NB4 (cell line): ENCODE results near the gene METTL25B.

Experiments
- DNase-seq: peaks from one replicate; pipeline ENCODE4 v3.0.0; 2010; ENCODE audit warnings: low read depth
- H3K4me3 ChIP-seq: one replicate; pipeline ENCODE4 v1.5.1; 2011; ENCODE audit warnings: mild to moderate bottlenecking, low read depth, low read length, moderate library complexity
- MAX ChIP-seq: IDR thresholded peaks from 2 replicates; pipeline ENCODE4 v1.6.1; 2011; ENCODE audit warnings: low read depth, low read length
- MYC ChIP-seq: IDR thresholded peaks from 2 replicates; pipeline ENCODE4 v1.6.1; 2011; ENCODE audit warnings: low read depth, low read length
- POLR2A ChIP-seq: IDR thresholded peaks from 2 replicates; pipeline ENCODE4 v1.6.1; 2011; ENCODE audit warnings: mild to moderate bottlenecking; ENCODE audit not compliant: insufficient read length; ENCODE audit errors: extremely low read depth
- TF ChIP-seq, protein P1 (sequence below): IDR thresholded peaks from one replicate; pipeline ENCODE4 v1.5.1; 2012; ENCODE audit warnings: low read depth, low read length

Gene METTL25B

GRCh38 chr1:156708218-156708661 lies 20.0 kb upstream of the METTL25B start:
- TF ChIP-seq POLR2A: no peak
- no peak for TF ChIP-seq MAX
- no peak for TF ChIP-seq MYC
- TF ChIP-seq, protein P1, sequence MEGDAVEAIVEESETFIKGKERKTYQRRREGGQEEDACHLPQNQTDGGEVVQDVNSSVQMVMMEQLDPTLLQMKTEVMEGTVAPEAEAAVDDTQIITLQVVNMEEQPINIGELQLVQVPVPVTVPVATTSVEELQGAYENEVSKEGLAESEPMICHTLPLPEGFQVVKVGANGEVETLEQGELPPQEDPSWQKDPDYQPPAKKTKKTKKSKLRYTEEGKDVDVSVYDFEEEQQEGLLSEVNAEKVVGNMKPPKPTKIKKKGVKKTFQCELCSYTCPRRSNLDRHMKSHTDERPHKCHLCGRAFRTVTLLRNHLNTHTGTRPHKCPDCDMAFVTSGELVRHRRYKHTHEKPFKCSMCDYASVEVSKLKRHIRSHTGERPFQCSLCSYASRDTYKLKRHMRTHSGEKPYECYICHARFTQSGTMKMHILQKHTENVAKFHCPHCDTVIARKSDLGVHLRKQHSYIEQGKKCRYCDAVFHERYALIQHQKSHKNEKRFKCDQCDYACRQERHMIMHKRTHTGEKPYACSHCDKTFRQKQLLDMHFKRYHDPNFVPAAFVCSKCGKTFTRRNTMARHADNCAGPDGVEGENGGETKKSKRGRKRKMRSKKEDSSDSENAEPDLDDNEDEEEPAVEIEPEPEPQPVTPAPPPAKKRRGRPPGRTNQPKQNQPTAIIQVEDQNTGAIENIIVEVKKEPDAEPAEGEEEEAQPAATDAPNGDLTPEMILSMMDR: no peak
- DNase-seq: no peak
- no peak overlapping the region for H3K4me3 ChIP-seq

DNA sequence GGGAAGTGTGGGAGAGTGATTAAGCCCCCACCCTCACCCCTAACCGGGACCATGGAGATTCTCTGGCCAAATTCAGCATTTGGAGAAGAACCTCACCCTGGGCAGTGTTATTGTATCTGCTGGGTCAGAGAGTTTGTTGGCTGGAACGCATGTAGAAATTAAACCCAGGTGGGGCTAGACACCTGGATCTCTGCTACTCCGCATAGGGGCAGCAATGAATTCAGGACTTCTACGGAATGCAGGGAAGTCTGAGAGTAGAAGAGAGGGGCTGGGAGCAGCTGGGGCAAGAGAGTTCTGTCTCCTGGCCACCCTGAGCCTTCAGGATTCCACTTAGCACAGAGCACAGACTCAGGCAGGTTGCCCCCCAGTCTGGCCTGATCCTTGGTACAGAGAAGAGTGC lies 19.2 kb upstream of the METTL25B start:
- TF ChIP-seq MYC (no peak), POLR2A (no peak), MAX (no peak)
- TF ChIP-seq, protein P1: no peak
- no peak for DNase-seq
- no peak overlapping the region for H3K4me3 ChIP-seq

GRCh38 chr1:156709757-156710489 lies 18.3 kb upstream of the METTL25B start:
- TF ChIP-seq POLR2A (no peak), MAX (no peak), MYC (no peak)
- TF ChIP-seq, protein P1: no peak
- H3K4me3 ChIP-seq: no peak overlapping the region
- no peak for DNase-seq

DNA sequence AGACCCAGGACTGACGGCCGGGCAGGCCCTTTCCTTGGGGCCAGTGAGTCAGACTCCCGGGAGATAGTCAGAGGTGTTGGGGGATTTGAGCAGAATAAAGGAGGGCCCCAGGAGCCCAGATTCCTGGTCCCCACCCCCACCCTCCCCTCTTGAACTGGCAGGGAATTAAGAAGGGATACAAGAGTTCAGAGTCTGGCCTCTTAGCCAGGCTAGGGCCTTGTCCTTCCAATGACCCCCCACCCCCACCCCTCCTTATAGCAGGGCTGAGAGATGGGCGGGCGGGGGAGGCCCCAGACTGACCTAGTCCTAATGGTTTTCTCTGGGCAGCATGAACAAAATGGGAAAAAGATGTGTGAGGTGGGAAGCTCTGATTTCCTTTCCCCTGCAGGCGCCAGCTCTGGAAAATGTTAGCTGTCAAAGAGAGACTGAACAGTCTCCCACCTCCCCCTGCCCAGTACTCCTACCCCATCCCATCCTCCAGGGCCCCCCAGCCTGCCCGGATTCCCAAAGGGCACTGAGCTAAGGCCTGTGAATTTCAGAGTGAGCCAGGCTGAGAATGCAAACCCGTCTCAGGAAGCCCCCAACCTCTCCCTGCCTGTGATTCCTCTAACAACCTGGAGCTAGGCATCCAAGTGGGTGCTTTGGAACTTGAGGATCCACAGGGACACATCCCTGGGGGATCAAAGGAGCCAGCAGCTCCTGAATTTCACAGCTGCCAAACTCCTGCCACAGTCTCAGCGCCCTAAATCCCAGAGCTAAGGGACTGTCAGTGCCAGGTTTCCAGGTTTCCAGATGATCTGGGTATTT lies 17.1 kb upstream of the METTL25B start:
- H3K4me3 ChIP-seq: no peak overlapping the region
- TF ChIP-seq MYC (no peak), MAX (no peak), POLR2A (no peak)
- TF ChIP-seq, protein P1: no peak
- no peak for DNase-seq

GRCh38 chr1:156712626-156713025 lies 15.6 kb upstream of the METTL25B start:
- DNase-seq: no peak
- TF ChIP-seq POLR2A (no peak), MYC (no peak), MAX (no peak)
- TF ChIP-seq, protein P1: no peak
- no peak overlapping the region for H3K4me3 ChIP-seq
